Measurements from ENCODE around the gene NUDT2. TPM values are rescaled to one million over a fixed set of nuclear protein-coding genes. Genes with fewer than 3 reads are reported as not detected.

Gene NUDT2
- total RNA-seq, 4 donors from 2014 or later, result 13.8 to 20.0 (median 14.7) TPM; not detected in 1

DNA sequence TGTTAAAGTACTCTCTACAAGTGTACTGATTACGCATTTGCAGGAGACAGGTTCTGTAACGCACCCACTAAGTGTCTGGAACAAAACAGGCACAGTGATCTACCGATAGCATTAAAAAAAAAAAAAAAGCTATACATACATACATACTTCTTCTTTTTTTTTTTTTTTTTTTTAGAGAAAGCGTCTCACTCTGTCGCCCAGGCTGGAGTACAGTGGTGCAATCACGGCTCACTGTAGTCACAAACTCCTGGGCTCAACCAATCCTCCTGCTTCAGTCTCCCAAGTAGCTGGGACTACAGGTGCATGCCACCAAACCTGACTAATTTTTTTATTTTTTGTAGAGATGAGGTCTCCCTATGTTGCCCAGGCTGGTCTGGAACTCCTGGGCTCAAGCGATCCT is 7.9 kb upstream of the NUDT2 start:
- H3K36me3 ChIP-seq, result no peaks in the 10 kb centered on the region
- H3K4me3 ChIP-seq, result no peak overlapping the region
- H3K27me3 ChIP-seq, result no peaks in the 10 kb centered on the region
- H3K27ac ChIP-seq, result no peak overlapping the region
- H3K9me3 ChIP-seq, result no peaks in the 10 kb centered on the region
- no peak for DNase-seq
- TF ChIP-seq, protein P1, sequence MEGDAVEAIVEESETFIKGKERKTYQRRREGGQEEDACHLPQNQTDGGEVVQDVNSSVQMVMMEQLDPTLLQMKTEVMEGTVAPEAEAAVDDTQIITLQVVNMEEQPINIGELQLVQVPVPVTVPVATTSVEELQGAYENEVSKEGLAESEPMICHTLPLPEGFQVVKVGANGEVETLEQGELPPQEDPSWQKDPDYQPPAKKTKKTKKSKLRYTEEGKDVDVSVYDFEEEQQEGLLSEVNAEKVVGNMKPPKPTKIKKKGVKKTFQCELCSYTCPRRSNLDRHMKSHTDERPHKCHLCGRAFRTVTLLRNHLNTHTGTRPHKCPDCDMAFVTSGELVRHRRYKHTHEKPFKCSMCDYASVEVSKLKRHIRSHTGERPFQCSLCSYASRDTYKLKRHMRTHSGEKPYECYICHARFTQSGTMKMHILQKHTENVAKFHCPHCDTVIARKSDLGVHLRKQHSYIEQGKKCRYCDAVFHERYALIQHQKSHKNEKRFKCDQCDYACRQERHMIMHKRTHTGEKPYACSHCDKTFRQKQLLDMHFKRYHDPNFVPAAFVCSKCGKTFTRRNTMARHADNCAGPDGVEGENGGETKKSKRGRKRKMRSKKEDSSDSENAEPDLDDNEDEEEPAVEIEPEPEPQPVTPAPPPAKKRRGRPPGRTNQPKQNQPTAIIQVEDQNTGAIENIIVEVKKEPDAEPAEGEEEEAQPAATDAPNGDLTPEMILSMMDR (IDR thresholded peaks at IDR 0.05), result no peak
- TF ChIP-seq POLR2A (IDR thresholded peaks at IDR 0.05), result no peak
- H3K4me1 ChIP-seq, result no peaks in the 10 kb centered on the region

DNA sequence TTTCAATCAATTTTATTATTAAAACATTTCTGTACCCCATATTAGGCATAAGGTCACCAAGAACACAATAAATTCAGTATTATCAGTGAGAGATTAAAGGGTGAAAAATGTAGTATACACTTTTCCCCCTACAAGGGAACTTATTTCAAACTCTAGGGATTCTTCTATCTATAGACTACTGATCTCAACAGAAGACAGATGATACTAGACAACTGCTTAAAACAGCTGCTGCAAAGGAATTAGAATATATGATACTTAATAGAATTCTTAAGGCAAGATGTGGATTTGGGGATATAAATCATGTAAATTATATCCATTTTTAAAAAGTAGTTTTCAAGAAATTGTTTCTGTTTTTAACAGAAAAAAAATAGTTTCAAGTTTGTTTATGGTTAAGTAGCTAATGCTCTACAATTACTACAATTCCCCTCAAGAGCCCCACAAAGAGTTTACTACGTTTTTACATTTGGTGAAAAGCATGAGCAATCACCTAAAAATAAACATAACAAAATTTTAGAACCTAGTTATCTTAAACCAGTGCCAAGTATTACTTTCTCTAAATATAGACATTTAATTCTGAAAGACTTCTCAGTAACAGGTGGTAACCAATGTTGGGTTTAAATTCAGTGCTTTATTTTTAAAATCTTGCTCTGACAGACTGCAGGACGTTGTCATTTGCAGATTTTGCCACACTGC is 6.3 kb upstream of the NUDT2 start:
- TF ChIP-seq POLR2A (IDR thresholded peaks at IDR 0.05), result no peak
- TF ChIP-seq, protein P1 (IDR thresholded peaks at IDR 0.05), result no peak
- no peaks in the 10 kb centered on the region for H3K27me3 ChIP-seq
- no peak overlapping the region for H3K4me3 ChIP-seq
- no peaks in the 10 kb centered on the region for H3K9me3 ChIP-seq
- H3K27ac ChIP-seq, result no peak overlapping the region
- H3K4me1 ChIP-seq, result peaks cover 0 to 4% (median 0%) of the 10 kb centered on the region in 4 donors
- DNase-seq, result no peak
- no peaks in the 10 kb centered on the region for H3K36me3 ChIP-seq

DNA sequence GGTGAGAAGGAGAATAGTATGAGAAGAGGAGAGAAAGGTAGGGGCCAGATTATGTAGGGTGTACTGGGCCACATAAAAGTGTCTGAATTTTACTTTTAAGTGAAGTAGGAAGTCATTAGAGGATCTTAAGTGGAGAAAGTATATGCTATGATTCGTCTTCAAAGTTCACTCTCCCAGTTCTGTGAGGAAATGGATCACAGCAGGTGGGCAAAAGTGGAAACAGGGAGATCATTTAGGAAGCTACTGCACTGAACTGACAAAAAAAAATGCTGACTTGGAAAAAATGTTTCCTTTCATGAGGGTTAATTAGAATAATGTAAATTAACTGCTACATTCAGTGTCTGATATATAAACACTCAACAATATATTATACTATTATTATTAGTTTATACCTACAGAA is 2.7 kb upstream of the NUDT2 start:
- Histone ChIP-seq H3K9me3 (no peaks in the 10 kb centered on the region), H3K27me3 (no peaks in the 10 kb centered on the region), H3K27ac (no peak overlapping the region), H3K4me1 (peaks cover 0 to 22% (median 0%) of the 10 kb centered on the region in 4 donors), H3K36me3 (no peaks in the 10 kb centered on the region), H3K4me3 (no peak overlapping the region)
- DNase-seq, result no peak
- no peak for TF ChIP-seq POLR2A (IDR thresholded peaks at IDR 0.05)

DNA sequence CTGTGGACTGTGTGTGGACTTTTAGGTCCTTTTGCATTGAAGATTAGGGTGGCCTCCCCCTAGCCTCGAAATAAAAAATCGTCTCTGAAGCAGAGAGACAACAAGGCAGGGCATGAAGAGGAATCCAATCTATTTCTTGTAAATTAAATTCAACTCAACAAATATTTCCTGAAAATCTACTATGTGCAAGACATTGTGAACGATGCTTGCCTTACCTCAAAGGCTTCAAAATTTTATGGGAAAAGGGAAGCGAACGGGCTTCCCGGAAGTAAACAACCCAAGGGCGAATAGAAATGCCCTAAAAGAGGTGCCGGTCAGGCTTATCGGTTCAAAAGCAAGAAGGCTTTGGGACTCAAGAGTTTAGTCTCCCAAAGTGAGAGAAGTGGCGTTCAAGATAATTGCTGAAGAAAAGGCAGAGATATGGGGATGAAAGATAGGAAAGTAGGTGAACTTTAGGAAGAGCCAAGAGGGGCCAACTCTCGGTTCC is 826 bp upstream of the NUDT2 start:
- H3K9me3 ChIP-seq, result no peaks in the 10 kb centered on the region
- peak overlapping the region; percentile 51 to 63 (median 60) for H3K27ac ChIP-seq
- no peaks in the 10 kb centered on the region for H3K36me3 ChIP-seq
- no peak for DNase-seq
- peak overlapping the region; percentile 55 to 91 (median 72) for H3K4me3 ChIP-seq
- no peaks in the 10 kb centered on the region for H3K27me3 ChIP-seq
- no peak for TF ChIP-seq POLR2A (IDR thresholded peaks at IDR 0.05)
- TF ChIP-seq, protein P1 (IDR thresholded peaks at IDR 0.05), result no peak
- H3K4me1 ChIP-seq, result peaks cover 0 to 28% (median 0%) of the 10 kb centered on the region in 4 donors

DNA sequence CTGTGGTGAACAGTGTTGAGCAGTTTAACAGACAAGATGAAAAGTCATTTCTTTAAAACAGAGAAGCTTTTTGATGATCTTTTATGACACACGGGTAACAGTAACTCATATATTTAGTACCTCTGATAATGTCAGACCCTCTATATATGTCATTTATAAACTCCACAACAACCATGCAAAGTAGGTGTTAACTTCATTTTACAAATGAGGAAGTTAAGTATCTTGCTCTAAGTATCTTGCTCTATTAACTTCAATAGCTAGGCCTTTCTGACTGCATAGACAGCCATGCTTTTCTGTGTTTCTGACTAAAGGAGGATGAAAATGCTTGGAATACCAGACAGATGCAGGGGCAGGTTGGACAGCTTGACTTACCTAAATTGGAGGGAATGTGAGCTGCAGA is 1.8 kb downstream of the NUDT2 start:
- Histone ChIP-seq H3K27ac (no peak overlapping the region), H3K36me3 (no peaks in the 10 kb centered on the region), H3K9me3 (no peaks in the 10 kb centered on the region), H3K4me1 (peaks cover 0 to 28% (median 0%) of the 10 kb centered on the region in 4 donors), H3K4me3 (no peak overlapping the region), H3K27me3 (no peaks in the 10 kb centered on the region)
- no peak for DNase-seq
- TF ChIP-seq, protein P1 (IDR thresholded peaks at IDR 0.05), result no peak
- TF ChIP-seq POLR2A (IDR thresholded peaks at IDR 0.05), result no peak

DNA sequence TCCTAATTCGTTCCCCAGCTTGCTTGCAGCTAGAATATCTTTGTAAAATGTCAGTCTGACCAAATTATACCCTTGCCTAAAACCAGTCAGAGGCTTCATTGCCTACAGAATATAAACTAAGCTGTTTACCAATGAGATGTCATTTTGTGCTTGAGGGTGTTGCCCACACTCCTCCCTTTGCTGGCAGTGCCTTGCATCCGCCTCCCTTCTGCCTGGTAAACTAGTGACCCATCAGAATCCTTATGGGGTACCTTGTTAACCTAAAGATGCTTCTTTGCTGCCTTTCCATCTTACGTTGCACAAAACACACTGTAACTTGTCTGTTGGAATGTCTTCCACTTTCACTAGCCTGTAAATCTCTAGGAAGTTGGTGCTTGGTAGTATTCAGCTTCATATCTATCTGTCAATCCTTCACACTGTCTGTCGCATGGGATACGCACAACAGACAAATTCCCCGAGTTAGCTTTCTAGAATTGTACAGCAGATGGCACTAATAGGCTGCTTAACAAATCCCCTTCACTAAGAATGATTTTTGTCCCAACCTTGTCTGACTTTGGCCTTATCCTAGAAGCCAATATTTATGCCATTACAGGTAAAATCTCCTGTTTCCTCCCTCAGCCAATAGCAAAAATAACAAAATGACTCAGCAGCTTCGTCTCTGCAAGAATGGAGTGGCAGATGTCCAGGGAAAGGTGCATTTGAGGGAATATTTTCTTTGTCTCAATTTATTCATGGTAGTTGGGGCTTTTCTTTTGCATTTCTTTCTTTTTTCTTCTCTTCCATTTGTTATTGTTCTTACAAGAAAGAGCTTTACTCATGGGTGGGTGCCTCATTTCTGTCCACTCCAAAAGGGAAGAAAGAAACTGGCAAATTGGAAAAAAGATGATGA is 3.0 kb downstream of the NUDT2 start:
- H3K4me1 ChIP-seq, result peaks cover 0 to 28% (median 0%) of the 10 kb centered on the region in 4 donors
- DNase-seq, result no peak
- H3K9me3 ChIP-seq, result no peaks in the 10 kb centered on the region
- H3K36me3 ChIP-seq, result peaks cover 0 to 3% (median 0%) of the 10 kb centered on the region in 3 donors
- TF ChIP-seq, protein P1 (IDR thresholded peaks at IDR 0.05), result peak in 5 of 6 experiments; percentile 6 to 88 (median 75)
- TF ChIP-seq POLR2A (IDR thresholded peaks at IDR 0.05), result no peak
- no peaks in the 10 kb centered on the region for H3K27me3 ChIP-seq
- H3K27ac ChIP-seq, result no peak overlapping the region
- H3K4me3 ChIP-seq, result no peak overlapping the region
